ENCODE results near the gene MEIOB. TPM values are rescaled to one million over a fixed set of nuclear protein-coding genes. Genes with fewer than 3 reads are reported as not detected.

Gene MEIOB
- total RNA-seq, 1 experiment from 2014 or later, result 1.3 TPM

DNA sequence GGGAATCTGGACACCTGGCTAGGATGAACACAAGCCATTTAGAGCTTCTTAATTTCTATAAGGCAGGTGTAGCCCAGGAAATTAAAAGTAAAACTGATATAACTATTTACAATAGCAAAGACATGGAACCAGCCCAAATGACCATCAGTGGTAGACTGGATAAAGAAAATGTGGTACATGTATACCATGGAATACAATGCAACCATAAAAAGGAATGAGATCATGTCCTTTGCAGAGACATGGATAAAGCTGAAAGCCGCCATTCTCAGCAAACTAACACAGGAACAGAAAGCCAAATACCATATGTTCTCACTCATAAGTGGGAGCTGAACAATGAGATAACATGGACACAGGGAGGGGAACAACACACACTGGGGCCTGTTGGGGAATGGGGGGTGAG lies 25.5 kb downstream of the MEIOB start:
- H3K27me3 Mint-ChIP-seq (ENCODE audit: low read depth), result peaks cover 29% of the 10 kb centered on the region
- H4K8ac ChIP-seq (replicated peaks; ENCODE audit: insufficient read length, low read depth, low read length), result no peak overlapping the region
- H3K79me2 ChIP-seq (ENCODE audit: insufficient read depth, low read length), result no peaks in the 10 kb centered on the region
- H3K9me3 ChIP-seq (ENCODE audit: control insufficient read depth, low read depth, low read length), result no peaks in the 10 kb centered on the region
- no peak overlapping the region for H4K5ac ChIP-seq (ENCODE audit: insufficient read length, low read depth, low read length)
- TF ChIP-seq, protein P1, sequence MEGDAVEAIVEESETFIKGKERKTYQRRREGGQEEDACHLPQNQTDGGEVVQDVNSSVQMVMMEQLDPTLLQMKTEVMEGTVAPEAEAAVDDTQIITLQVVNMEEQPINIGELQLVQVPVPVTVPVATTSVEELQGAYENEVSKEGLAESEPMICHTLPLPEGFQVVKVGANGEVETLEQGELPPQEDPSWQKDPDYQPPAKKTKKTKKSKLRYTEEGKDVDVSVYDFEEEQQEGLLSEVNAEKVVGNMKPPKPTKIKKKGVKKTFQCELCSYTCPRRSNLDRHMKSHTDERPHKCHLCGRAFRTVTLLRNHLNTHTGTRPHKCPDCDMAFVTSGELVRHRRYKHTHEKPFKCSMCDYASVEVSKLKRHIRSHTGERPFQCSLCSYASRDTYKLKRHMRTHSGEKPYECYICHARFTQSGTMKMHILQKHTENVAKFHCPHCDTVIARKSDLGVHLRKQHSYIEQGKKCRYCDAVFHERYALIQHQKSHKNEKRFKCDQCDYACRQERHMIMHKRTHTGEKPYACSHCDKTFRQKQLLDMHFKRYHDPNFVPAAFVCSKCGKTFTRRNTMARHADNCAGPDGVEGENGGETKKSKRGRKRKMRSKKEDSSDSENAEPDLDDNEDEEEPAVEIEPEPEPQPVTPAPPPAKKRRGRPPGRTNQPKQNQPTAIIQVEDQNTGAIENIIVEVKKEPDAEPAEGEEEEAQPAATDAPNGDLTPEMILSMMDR (conservative IDR thresholded peaks at IDR 0.05), result no peak
- H3K4me1 ChIP-seq (ENCODE audit: insufficient read depth, low read length), result no peaks in the 10 kb centered on the region
- H3K27me3 ChIP-seq (ENCODE audit: insufficient read depth, low read length), result no peaks in the 10 kb centered on the region
- no peak overlapping the region for H3K23ac ChIP-seq (ENCODE audit: insufficient read length, low read depth, low read length)
- H3K4me2 ChIP-seq (ENCODE audit: insufficient read depth, insufficient read length, low read length), result no peak overlapping the region
- no peaks in the 10 kb centered on the region for H3K79me1 ChIP-seq (ENCODE audit: insufficient read depth, low read depth, low read length, poor library complexity, severe bottlenecking)
- no peak overlapping the region for H3K9ac ChIP-seq (ENCODE audit: extremely low read depth, insufficient read length, low read length)
- H2AFZ ChIP-seq (ENCODE audit: low read length), result no peak overlapping the region
- H3K18ac ChIP-seq (ENCODE audit: insufficient read length, low read depth, low read length), result no peak overlapping the region
- no peak overlapping the region for H3K4me3 Mint-ChIP-seq
- no peak overlapping the region for H3K14ac ChIP-seq (ENCODE audit: insufficient read depth, low read length)
- no peak overlapping the region for H3K4ac ChIP-seq (ENCODE audit: low read depth, low read length)
- no peak for DNase-seq
- no peak overlapping the region for H2BK120ac ChIP-seq (ENCODE audit: low read depth, low read length, poor library complexity, severe bottlenecking)
- H2BK20ac ChIP-seq (ENCODE audit: low read depth, low read length, poor library complexity, severe bottlenecking), result no peak overlapping the region
- no peak overlapping the region for H3K56ac ChIP-seq (ENCODE audit: insufficient read length, low read depth, low read length)
- no peaks in the 10 kb centered on the region for H3K36me3 Mint-ChIP-seq (ENCODE audit: insufficient read depth in 1 of 3, low read depth in 3 of 3)
- H2BK15ac ChIP-seq (ENCODE audit: low read depth, low read length), result no peak overlapping the region
- no CpG with 5 or more reads among the region's 1 CpG for WGBS (ENCODE audit: extremely low coverage, insufficient read length, low lambda C conversion rate)
- no peaks in the 10 kb centered on the region for H3K23me2 ChIP-seq (ENCODE audit: insufficient read length, low read depth, low read length, poor library complexity, severe bottlenecking)
- H2BK5ac ChIP-seq (ENCODE audit: insufficient read length, low read length), result no peak overlapping the region
- H2BK12ac ChIP-seq (ENCODE audit: insufficient read length, low read depth, low read length), result no peak overlapping the region
- no peak overlapping the region for H3T11ph ChIP-seq (ENCODE audit: low read length)
- no peaks in the 10 kb centered on the region for H4K20me1 ChIP-seq (ENCODE audit: control insufficient read depth, insufficient read depth, insufficient read length)
- no peak overlapping the region for H4K91ac ChIP-seq (ENCODE audit: insufficient read length, low read depth, low read length)
- H3K27ac Mint-ChIP-seq, result no peak overlapping the region
- no peaks in the 10 kb centered on the region for H3K4me1 Mint-ChIP-seq
- H3K27ac ChIP-seq (ENCODE audit: insufficient read length, low read depth, low read length), result no peak overlapping the region
- H3K9me3 Mint-ChIP-seq, result no peaks in the 10 kb centered on the region; a peak in 1 of 5 replicates
- no peak overlapping the region for H2AK5ac ChIP-seq (ENCODE audit: insufficient read length, low read length)

All from H9 (cell line).